Endothelial cell of umbilical vein (primary cell): Measurements from ENCODE around the gene RAB21. TPM values are rescaled to one million over a fixed set of nuclear protein-coding genes. Genes with fewer than 3 reads are reported as not detected.
A peak's percentile ranks its signal among the peaks of the same experiment; 100 is the strongest.
"Not testable (repeated sequence)": the region's sequence is repeated elsewhere in the genome, so short reads cannot be mapped to it uniquely, and the experiment has no call there.

ENCODE experiments used
- BruUV-seq: library from RNA; stranded (reverse); fragments of 400-500 nt; replicated peaks from 2 replicates; lab custom pipeline; 2021; lab: Mats Ljungman, UMichigan
- CTCF ChIA-PET: fragments of 300-600, 350-600 bp; sonication (Branson Sonifier 250); formaldehyde crosslinking; loops from one replicate; lab custom pipeline; 2021; ENCODE audit warnings: antibody characterized with exemption, inconsistent platforms; lab: Charles Lee
- POLR2A ChIA-PET: fragments of 300-600, 350-600 bp; sonication (Branson Sonifier 250); formaldehyde crosslinking; loops from one replicate; lab custom pipeline; 2021; ENCODE audit warnings: antibody characterized with exemption, inconsistent platforms; lab: Charles Lee
- DNase-seq: peaks from one replicate; pipeline ENCODE4 v3.0.0-alpha.2; 2011; ENCODE audit warnings: low read depth, low spot score
- FAIRE-seq: peaks from 2 replicates; lab custom pipeline; 2011; peaks lifted over from hg19 to GRCh38; lab: Jason Lieb, UNC
- H2AFZ ChIP-seq: 2 replicates; pipeline ENCODE4 v1.6.0; 2012; ENCODE audit warnings: low read depth, low read length, control low read depth, inconsistent platforms
- H3K27ac ChIP-seq: 2 replicates; pipeline ENCODE4 v1.5.1; 2011; ENCODE audit warnings: low read depth, mild to moderate bottlenecking, control low read depth, low read length, moderate library complexity; ENCODE audit not compliant: insufficient read depth
- H3K27me3 ChIP-seq, 2 experiments: 2 replicates each; pipeline versions ENCODE4 v1.6.0 to v1.6.1; 2011; ENCODE audit warnings: low read length in 2 of 2, mixed read lengths in 1 of 2; ENCODE audit not compliant: control insufficient read depth in 2 of 2, insufficient read depth in 2 of 2
- H3K36me3 ChIP-seq, 2 experiments: 2 replicates in 1 of 2; 3 replicates in 1 of 2; pipeline ENCODE4 v1.5.1; 2011; ENCODE audit warnings: low read length in 2 of 2, mild to moderate bottlenecking in 1 of 2, moderate library complexity in 1 of 2; ENCODE audit not compliant: control insufficient read depth in 2 of 2, insufficient read depth in 2 of 2; ENCODE audit errors: extremely low read depth in 1 of 2
- H3K4me1 ChIP-seq: 3 replicates; pipeline ENCODE4 v1.5.1; 2011; ENCODE audit warnings: mild to moderate bottlenecking, low read length; ENCODE audit not compliant: control insufficient read depth, insufficient read depth; ENCODE audit errors: extremely low read depth
- H3K4me2 ChIP-seq: 2 replicates; pipeline ENCODE4 v1.6.1; 2011; ENCODE audit warnings: low read length, control low read depth, mixed read lengths; ENCODE audit not compliant: insufficient read depth
- H3K4me3 ChIP-seq, 3 experiments: fragments of 200-600 bp in 1 of 3; sonication (generic), shearing (Covaris generic) in 1 of 3; replicated peaks in 1 of 3; 2 replicates each; pipeline ENCODE4 v1.5.1; 2011 to 2016; ENCODE audit warnings: control low read depth in 3 of 3, low read length in 3 of 3, mild to moderate bottlenecking in 2 of 3, inconsistent platforms in 1 of 3, low read depth in 1 of 3, moderate library complexity in 1 of 3; ENCODE audit not compliant: insufficient read depth in 1 of 3
- H3K79me2 ChIP-seq: 2 replicates; pipeline ENCODE4 v1.6.0; 2012; ENCODE audit warnings: low read length, inconsistent platforms; ENCODE audit not compliant: control insufficient read depth, insufficient read depth
- H3K9ac ChIP-seq: replicated peaks from 2 replicates; pipeline ENCODE3; 2011; ENCODE audit warnings: low read length, control low read depth; ENCODE audit not compliant: insufficient read depth; ENCODE audit errors: extremely low read depth
- H3K9me1 ChIP-seq: replicated peaks from 3 replicates; pipeline ENCODE4 v1.6.0; 2011; ENCODE audit warnings: mild to moderate bottlenecking, low read length; ENCODE audit not compliant: control insufficient read depth, insufficient read depth; ENCODE audit errors: extremely low read depth
- H3K9me3 ChIP-seq: replicated peaks from 2 replicates; pipeline ENCODE4 v1.5.1; 2012; ENCODE audit warnings: low read length, inconsistent platforms; ENCODE audit not compliant: control insufficient read depth, insufficient read depth
- H4K20me1 ChIP-seq: replicated peaks from 2 replicates; pipeline ENCODE3; 2011; ENCODE audit warnings: mild to moderate bottlenecking, low read length; ENCODE audit not compliant: control insufficient read depth, insufficient read depth; ENCODE audit errors: extremely low read depth
- GATA2 ChIP-seq: IDR thresholded peaks from 2 replicates; pipeline ENCODE4 v1.7.0; 2011; ENCODE audit warnings: low read depth, mild to moderate bottlenecking, moderate library complexity, mixed read lengths, low read length; ENCODE audit not compliant: insufficient read length, insufficient read depth
- MYC ChIP-seq: IDR thresholded peaks from one replicate; pipeline ENCODE4 v1.6.1; 2011; ENCODE audit warnings: mild to moderate bottlenecking, low read depth, low read length
- POLR2A ChIP-seq: IDR thresholded peaks from 2 replicates; pipeline ENCODE4 v1.6.1; 2012; ENCODE audit warnings: low read depth, mild to moderate bottlenecking, control low read depth, low read length
- POLR2AphosphoS5 ChIP-seq: IDR thresholded peaks from 2 replicates; pipeline ENCODE4 v1.6.1; 2012; ENCODE audit warnings: low read depth, mild to moderate bottlenecking, control low read depth, low read length, moderate library complexity; ENCODE audit not compliant: insufficient read depth
- dilution Hi-C: fragments of 300-500 bp; cut with MboI; formaldehyde crosslinking; loops from one replicate; pipeline ENCODE4 v1.15.0; 2019; ENCODE audit warnings: low sequenced_read_pairs; ENCODE audit not compliant: extremely low pct_ligation_motif_present
- intact Hi-C: fragments of 100-400 bp; cut with micrococcal nuclease; formaldehyde crosslinking; loops from one replicate; pipeline ENCODE4 v1.10.0; 2022
- polyA plus RNA-seq, 4 experiments: library from polyadenylated mRNA; depleted of rRNA in 3 of 4; stranded (reverse) in 3 of 4; unstranded in 1 of 4; fragments of >200 nt; gene quantifications; 2 replicates each; pipeline versions ENCODE4 v1.2.1 to v1.2.3, GENCODE V29; 2011 to 2012; ENCODE audit warnings: missing spikeins in 1 of 4
- total RNA-seq: library from RNA; stranded (reverse); gene quantifications from 2 replicates; pipeline ENCODE4 v1.2.3, GENCODE V29; 2021

Gene RAB21
- total and polyA plus RNA-seq, 2 donors (not counting 3 experiments of a cell fraction or from before 2014, with no cell fraction given) = 1.8 to 49.6 TPM

DNA sequence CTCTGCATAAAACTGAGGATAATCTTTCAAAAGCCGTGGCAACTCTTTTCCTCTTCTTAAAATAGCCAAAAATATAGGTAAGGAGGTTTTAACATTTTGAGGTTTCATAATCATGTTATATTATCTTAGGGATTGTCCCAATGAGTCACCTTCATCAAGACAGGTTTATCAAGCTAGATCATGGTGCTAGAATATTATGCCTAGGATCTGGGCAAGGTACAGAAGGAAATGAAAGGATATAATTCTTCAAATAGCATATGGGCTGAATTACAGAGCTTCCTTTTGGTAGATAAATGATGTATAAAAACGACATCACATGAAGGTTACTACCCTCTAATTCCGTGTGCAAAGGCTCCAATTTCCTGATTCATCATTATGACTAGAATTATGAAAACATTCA is 56.3 kb downstream of the RAB21 start:
- no peak overlapping the region for H3K27ac ChIP-seq
- no peaks in the 10 kb centered on the region for H3K9me3 ChIP-seq
- no peak for DNase-seq
- H4K20me1 ChIP-seq = no peaks in the 10 kb centered on the region
- FAIRE-seq = no peak
- no peak overlapping the region for H3K9ac ChIP-seq
- no peaks in the 10 kb centered on the region for H3K4me1 ChIP-seq
- no peaks in the 10 kb centered on the region for H3K36me3 ChIP-seq
- H2AFZ ChIP-seq = no peak overlapping the region
- BruUV-seq = no TSS peak
- H3K4me2 ChIP-seq = no peak overlapping the region
- no peaks in the 10 kb centered on the region for H3K79me2 ChIP-seq
- ChIA-PET CTCF (no interaction called here), POLR2A (no interaction called here)
- intact Hi-C loops (no loop called here), dilution Hi-C loops (no loop called here)
- H3K27me3 ChIP-seq = peaks cover 0 to 7% of the 10 kb centered on the region in 2 experiments
- no peak overlapping the region for H3K4me3 ChIP-seq
- no peaks in the 10 kb centered on the region for H3K9me1 ChIP-seq
- TF ChIP-seq POLR2AphosphoS5 = no peak
- TF ChIP-seq MYC = no peak
- TF ChIP-seq POLR2A = no peak
- TF ChIP-seq GATA2 = no peak

DNA sequence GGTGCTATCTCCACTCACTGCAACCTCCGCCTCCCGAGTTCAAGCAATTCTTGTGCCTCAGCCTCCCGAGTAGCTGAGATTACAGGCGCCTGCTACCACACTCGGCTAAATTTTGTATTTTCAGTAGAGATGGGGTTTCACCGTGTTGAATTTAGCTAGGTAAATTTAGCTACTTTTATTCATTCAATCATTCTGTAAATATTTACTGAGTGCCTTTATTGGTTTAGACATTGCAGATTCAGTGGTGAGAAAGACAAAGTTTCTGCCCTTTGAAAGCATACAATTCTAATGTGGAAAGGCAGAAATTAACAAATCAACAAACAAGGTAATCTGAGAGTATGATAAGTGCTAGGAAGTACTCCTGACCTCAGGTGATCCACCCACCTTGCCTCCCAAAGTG is 60.6 kb downstream of the RAB21 start:
- H3K4me3 ChIP-seq, BruUV-seq, H3K27me3 ChIP-seq, dilution Hi-C loops, H4K20me1 ChIP-seq, H3K4me2 ChIP-seq, H3K9me1 ChIP-seq, POLR2A ChIA-PET, H3K36me3 ChIP-seq, H3K9me3 ChIP-seq, H3K4me1 ChIP-seq, CTCF ChIA-PET, DNase-seq, H3K79me2 ChIP-seq, intact Hi-C loops, H2AFZ ChIP-seq, H3K9ac ChIP-seq, H3K27ac ChIP-seq: not testable (repeated sequence)
- FAIRE-seq = peak; percentile 37

DNA sequence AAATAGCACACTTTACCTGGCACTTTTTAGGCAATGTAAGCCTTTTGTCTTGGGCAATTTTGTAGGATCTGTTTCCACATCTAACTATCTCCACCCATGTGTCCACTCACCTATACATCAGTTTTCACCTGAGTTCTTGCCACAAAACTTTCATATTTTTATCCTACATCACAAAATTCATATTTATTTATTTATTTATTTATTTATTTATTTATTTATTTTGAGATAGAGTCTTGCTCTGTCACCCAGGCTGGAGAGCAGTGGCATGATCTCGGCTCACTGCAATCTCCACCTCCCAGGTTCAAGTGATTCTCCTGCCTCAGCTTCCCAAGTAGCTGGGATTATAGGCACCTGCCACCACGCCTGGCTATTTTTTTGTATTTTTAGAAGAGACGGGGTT is 67.4 kb downstream of the RAB21 start:
- dilution Hi-C loops = not testable (repeated sequence)

More for the DNA sequence above, 67.4 kb downstream of the RAB21 start:
- intact Hi-C loops, POLR2A ChIA-PET, H3K4me1 ChIP-seq, H3K9me3 ChIP-seq, H3K9ac ChIP-seq, H2AFZ ChIP-seq, DNase-seq, BruUV-seq, H3K4me3 ChIP-seq, H3K4me2 ChIP-seq, H3K36me3 ChIP-seq, H3K27ac ChIP-seq, H3K9me1 ChIP-seq, H4K20me1 ChIP-seq, CTCF ChIA-PET, FAIRE-seq, H3K27me3 ChIP-seq, H3K79me2 ChIP-seq: not testable (repeated sequence)
